Effector memory CD4-positive, alpha-beta T cell (primary cell): Measurements from ENCODE around the gene RGS9BP.

Experiments used
- DNase-seq, 3 donors: peaks; one replicate each; pipeline ENCODE4 v3.0.0-alpha.2; 2020
- H3K27ac ChIP-seq: 2 replicates; pipeline ENCODE4 v1.7.0; 2013; ENCODE audit warnings: mild to moderate bottlenecking, low read length, moderate library complexity; ENCODE audit not compliant: insufficient read depth, poor library complexity, severe bottlenecking
- H3K27me3 ChIP-seq: replicated peaks from 2 replicates; pipeline ENCODE4 v1.7.0; 2013; ENCODE audit warnings: mild to moderate bottlenecking, low read length; ENCODE audit not compliant: insufficient read depth, control insufficient read depth, poor library complexity, severe bottlenecking
- H3K36me3 ChIP-seq: 2 replicates; pipeline ENCODE4 v1.7.0; 2013; ENCODE audit warnings: mild to moderate bottlenecking, low read length, moderate library complexity; ENCODE audit not compliant: control insufficient read depth, insufficient read depth
- H3K4me1 ChIP-seq: 2 replicates; pipeline ENCODE4 v1.7.0; 2013; ENCODE audit warnings: low read length, mild to moderate bottlenecking; ENCODE audit not compliant: control insufficient read depth, insufficient read depth, poor library complexity, severe bottlenecking
- H3K4me3 ChIP-seq: 2 replicates; pipeline ENCODE4 v1.7.0; 2013; ENCODE audit warnings: low read length, low read depth, mild to moderate bottlenecking; ENCODE audit not compliant: insufficient read depth, poor library complexity, severe bottlenecking
- H3K9me3 ChIP-seq: 2 replicates; pipeline ENCODE4 v1.7.0; 2013; ENCODE audit warnings: mild to moderate bottlenecking, low read length, moderate library complexity; ENCODE audit not compliant: control insufficient read depth

RGS9BP gene

DNA sequence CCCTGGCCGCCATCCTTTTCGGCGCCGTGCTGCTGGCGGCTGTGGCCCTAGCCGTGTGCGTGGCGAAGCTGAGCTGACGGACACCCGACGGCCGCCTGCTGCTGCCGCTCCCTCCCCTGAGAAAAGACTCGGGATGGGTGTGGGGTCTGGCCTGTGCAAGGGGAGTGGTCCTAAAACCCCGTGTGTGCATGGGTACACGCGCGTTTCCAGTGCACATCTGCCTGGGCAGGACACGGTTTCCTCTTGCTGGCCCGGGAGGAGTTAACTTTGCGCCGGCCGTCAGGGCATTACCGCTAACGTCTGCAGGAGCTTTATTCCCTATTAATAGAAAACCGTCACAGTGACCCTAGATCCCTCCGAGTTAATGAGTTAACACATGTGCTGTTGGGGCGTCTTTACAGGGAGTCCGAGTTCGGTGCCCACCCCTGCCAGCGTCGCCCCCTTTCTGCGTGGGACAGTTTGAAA lies 1.3 kb downstream of the RGS9BP start:
- Histone ChIP-seq H3K9me3 (no peaks in the 10 kb centered on the region), H3K27ac (no peak overlapping the region), H3K4me3 (no peak overlapping the region), H3K27me3 (peaks cover 9% of the 10 kb centered on the region), H3K36me3 (no peaks in the 10 kb centered on the region), H3K4me1 (peaks cover 15% of the 10 kb centered on the region)
- no peak for DNase-seq

GRCh38 chr19:32677657-32678056 lies 2.0 kb downstream of the RGS9BP start:
- no peak overlapping the region for H3K27ac ChIP-seq
- H3K4me3 ChIP-seq, result no peak overlapping the region
- peaks cover 15% of the 10 kb centered on the region for H3K4me1 ChIP-seq
- no peak for DNase-seq
- H3K36me3 ChIP-seq, result no peaks in the 10 kb centered on the region
- peaks cover 9% of the 10 kb centered on the region for H3K27me3 ChIP-seq
- no peaks in the 10 kb centered on the region for H3K9me3 ChIP-seq

GRCh38 chr19:32680986-32681385 lies 5.3 kb downstream of the RGS9BP start:
- Histone ChIP-seq H3K4me1 (peaks cover 4% of the 10 kb centered on the region), H3K27me3 (peaks cover 9% of the 10 kb centered on the region), H3K27ac (no peak overlapping the region), H3K36me3 (no peaks in the 10 kb centered on the region), H3K4me3 (no peak overlapping the region), H3K9me3 (no peaks in the 10 kb centered on the region)
- DNase-seq, result no peak

GRCh38 chr19:32682317-32682716 lies 6.7 kb downstream of the RGS9BP start:
- Histone ChIP-seq H3K27me3 (peaks cover 3% of the 10 kb centered on the region), H3K9me3 (no peaks in the 10 kb centered on the region), H3K4me1 (no peaks in the 10 kb centered on the region), H3K36me3 (no peaks in the 10 kb centered on the region), H3K4me3 (no peak overlapping the region), H3K27ac (no peak overlapping the region)
- no peak for DNase-seq

DNA sequence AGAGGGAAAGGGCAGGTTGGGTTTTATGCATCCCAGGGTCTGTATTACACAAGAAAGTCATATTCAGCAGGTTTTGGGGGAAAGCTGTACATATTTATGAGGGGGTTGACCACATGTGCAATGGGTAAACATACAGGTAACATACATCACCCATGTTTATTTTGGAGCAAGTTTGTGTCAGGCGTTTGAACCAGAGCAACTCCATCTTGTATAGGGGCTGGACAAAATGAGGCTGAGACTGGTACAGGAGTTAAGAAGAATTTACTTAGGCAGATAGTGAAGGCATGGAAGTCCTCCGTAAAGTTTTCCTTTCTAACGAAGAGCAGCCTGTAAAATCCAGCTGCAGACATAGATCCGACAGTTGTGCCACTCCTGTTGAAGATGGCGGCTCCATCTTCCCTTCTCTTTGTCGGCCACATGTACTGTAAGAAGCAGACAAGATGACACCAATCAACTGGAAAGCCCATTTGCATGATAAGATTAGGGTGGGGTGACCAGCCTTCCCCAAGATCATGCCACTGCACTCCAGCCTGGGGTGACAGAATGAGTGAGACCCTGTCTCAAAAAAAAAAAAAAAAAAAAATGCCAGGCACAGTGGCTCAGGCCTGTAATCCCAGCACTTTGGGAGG lies 11.3 kb downstream of the RGS9BP start:
- H3K9me3 ChIP-seq, result no peaks in the 10 kb centered on the region
- H3K4me1 ChIP-seq, result peaks cover 6% of the 10 kb centered on the region
- H3K4me3 ChIP-seq, result no peak overlapping the region
- H3K36me3 ChIP-seq, result no peaks in the 10 kb centered on the region
- no peak for DNase-seq
- no peak overlapping the region for H3K27ac ChIP-seq
- no peaks in the 10 kb centered on the region for H3K27me3 ChIP-seq

GRCh38 chr19:32687681-32688080 lies 12.0 kb downstream of the RGS9BP start:
- H3K4me3 ChIP-seq, result no peak overlapping the region
- H3K4me1 ChIP-seq, result peaks cover 11% of the 10 kb centered on the region
- H3K36me3 ChIP-seq, result no peaks in the 10 kb centered on the region
- no peak for DNase-seq
- no peaks in the 10 kb centered on the region for H3K27me3 ChIP-seq
- H3K27ac ChIP-seq, result no peak overlapping the region
- no peaks in the 10 kb centered on the region for H3K9me3 ChIP-seq

DNA sequence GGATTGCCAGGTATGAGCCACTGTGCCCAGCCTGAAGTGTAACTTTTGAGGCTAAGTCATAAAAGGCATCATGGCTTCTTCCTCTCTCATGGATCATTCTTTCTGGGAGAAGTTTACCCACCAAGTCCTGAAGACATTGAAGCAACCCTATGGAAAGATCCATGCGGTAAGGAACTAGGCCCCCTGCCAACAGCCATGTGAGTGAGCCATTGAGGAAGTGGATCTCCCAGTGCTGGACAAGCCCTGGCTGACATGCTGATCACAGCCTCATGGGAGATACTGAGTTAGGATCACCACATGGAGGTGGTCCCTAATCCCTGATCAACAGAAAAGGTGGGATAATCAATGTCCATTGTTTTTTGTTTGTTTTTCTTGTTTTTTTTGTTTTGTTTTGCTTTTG lies 12.7 kb downstream of the RGS9BP start:
- no peaks in the 10 kb centered on the region for H3K27me3 ChIP-seq
- peaks cover 18% of the 10 kb centered on the region for H3K4me1 ChIP-seq
- no peak for DNase-seq
- no peak overlapping the region for H3K27ac ChIP-seq
- H3K4me3 ChIP-seq, result no peak overlapping the region
- H3K36me3 ChIP-seq, result no peaks in the 10 kb centered on the region
- H3K9me3 ChIP-seq, result no peaks in the 10 kb centered on the region

- DNase-seq, result peak; percentile 41 to 48 (median 47)
- Histone ChIP-seq H3K4me3 (peak within 1 kb of the TSS; percentile 68), H3K27me3 (no peaks in the 10 kb centered on the region), H3K4me1 (peaks cover 18% of the 10 kb centered on the region), H3K9me3 (no peaks in the 10 kb centered on the region), H3K27ac (peak within 1 kb of the TSS; percentile 64), H3K36me3 (no peaks in the 10 kb centered on the region)
Observed at GRCh38 chr19:32691291-32691951, 15.8 kb downstream of the RGS9BP start, which contains the start of gene NUDT19. Gene NUDT19 (plus strand): TSS chr19:32691821. CDS start chr19:32691961, 140 bp downstream.

- DNase-seq, result peak; percentile 24 to 28 (median 24)
- H3K4me1 ChIP-seq, result peaks cover 18% of the 10 kb centered on the region
Observed at GRCh38 chr19:32691952-32692726, 16.5 kb downstream of the RGS9BP start.

DNA sequence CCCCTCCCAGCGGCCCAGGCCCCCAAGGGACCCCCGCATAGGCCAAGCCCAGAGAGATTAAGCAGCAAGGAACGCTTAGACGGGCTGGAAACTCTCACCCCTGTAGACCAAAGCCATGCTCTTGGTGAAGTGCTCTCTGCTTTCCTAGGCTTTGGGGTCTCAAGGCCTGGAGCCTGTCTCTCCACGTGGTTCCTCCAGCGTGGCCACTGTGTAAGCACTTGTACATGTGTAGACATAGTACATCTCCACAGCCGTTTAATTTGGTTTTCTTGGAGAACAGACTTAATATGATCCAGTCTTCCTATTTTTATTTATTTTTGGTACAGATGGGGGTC lies 17.0 kb downstream of the RGS9BP start:
- Histone ChIP-seq H3K27me3 (no peaks in the 10 kb centered on the region), H3K4me3 (peak overlapping the region; percentile 68), H3K4me1 (peaks cover 18% of the 10 kb centered on the region), H3K27ac (peak overlapping the region; percentile 64), H3K36me3 (no peaks in the 10 kb centered on the region), H3K9me3 (no peaks in the 10 kb centered on the region)
- no peak for DNase-seq

More at GRCh38 chr19:32691952-32692726, 16.5 kb downstream of the RGS9BP start:
- peak overlapping the region; percentile 64 for H3K27ac ChIP-seq
- peak overlapping the region; percentile 68 for H3K4me3 ChIP-seq
- H3K36me3 ChIP-seq, result no peaks in the 10 kb centered on the region
- H3K9me3 ChIP-seq, result no peaks in the 10 kb centered on the region
- no peaks in the 10 kb centered on the region for H3K27me3 ChIP-seq
